Measurements from ENCODE around the gene KHDRBS1.
"Not testable (repeated sequence)": the region's sequence is repeated elsewhere in the genome, so short reads cannot be mapped to it uniquely, and the experiment has no call there.

KHDRBS1 gene

GRCh38 chr1:32014199-32014947 lies 705 bp downstream of the KHDRBS1 start:
- H3K4me3 ChIP-seq (ENCODE audit: low read depth, low read length), result peak overlapping the region; percentile 97
- TF ChIP-seq CTCF (IDR thresholded peaks at IDR 0.05; ENCODE audit: low read depth, low read length), result no peak

DNA sequence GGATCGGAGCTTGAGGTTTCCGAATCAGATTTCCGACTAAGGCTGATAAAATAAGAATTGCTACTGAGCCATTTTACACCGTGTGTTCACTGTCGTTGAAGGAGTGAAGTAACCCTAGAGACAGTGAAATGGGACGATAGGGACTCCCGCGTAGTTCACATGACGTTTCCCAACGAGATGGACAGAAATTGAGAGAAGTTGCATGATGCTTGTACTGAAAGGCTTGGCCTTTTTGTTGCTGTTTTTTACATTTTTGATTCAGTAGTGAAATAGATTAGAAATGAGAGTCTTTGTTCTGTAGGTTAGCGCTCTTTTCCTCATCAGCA lies 1.2 kb downstream of the KHDRBS1 start:
- peak overlapping the region; percentile 97 for H3K4me3 ChIP-seq (ENCODE audit: low read depth, low read length)
- no peak for TF ChIP-seq CTCF (IDR thresholded peaks at IDR 0.05; ENCODE audit: low read depth, low read length)

GRCh38 chr1:32020339-32020738 lies 6.7 kb downstream of the KHDRBS1 start:
- no peak overlapping the region for H3K4me3 ChIP-seq (ENCODE audit: low read depth, low read length)
- no peak for TF ChIP-seq CTCF (IDR thresholded peaks at IDR 0.05; ENCODE audit: low read depth, low read length)

- not testable (repeated sequence) for H3K4me3 ChIP-seq (ENCODE audit: low read depth, low read length)
Measured at GRCh38 chr1:32021574-32022018, 7.9 kb downstream of the KHDRBS1 start.

- no peak overlapping the region for H3K4me3 ChIP-seq (ENCODE audit: low read depth, low read length)
- TF ChIP-seq CTCF (IDR thresholded peaks at IDR 0.05; ENCODE audit: low read depth, low read length), result no peak
Measured at GRCh38 chr1:32023351-32023750, 9.7 kb downstream of the KHDRBS1 start.

DNA sequence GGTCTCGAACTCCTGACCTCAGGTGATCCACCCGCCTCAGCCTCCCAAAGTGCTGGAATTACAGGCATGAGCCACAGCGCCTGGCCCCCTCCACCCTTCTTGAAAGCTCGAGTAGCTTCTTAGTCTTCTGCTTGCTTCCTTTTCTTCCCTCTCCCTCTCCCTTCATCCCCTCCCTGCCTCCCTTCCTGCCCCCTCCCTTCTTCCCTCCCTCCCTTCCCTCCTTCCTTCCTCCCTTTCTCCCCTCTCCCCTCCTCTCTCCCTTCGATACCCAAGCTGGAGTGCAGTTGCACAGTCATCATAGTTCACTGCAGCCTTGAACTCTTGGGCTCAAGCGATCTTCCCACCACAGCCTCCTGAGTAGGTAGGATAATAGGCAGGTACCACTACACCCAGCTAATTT lies 11.8 kb downstream of the KHDRBS1 start:
- TF ChIP-seq CTCF (IDR thresholded peaks at IDR 0.05; ENCODE audit: low read depth, low read length), result no peak

DNA sequence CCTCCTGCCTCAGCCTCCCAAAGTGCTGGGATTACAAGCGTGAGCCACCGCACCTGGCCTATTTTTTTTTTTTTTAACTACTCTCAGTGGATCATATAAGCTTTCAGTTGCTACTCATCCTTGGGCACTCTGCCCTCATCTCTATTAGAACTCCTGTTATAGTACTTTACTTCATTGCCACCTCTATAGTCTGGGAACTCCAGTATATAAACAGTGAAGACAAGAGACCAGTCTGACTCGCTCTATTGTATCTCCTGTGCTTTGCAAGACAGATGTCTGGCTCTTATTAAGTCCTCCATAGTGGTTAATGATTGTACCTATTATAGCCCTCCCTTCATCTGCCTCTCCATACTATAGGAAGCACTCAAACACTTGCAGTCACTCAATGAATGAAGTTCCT lies 15.1 kb downstream of the KHDRBS1 start:
- no peak for TF ChIP-seq CTCF (IDR thresholded peaks at IDR 0.05; ENCODE audit: low read depth, low read length)
- no peak overlapping the region for H3K4me3 ChIP-seq (ENCODE audit: low read depth, low read length)

More for the DNA sequence above, 11.8 kb downstream of the KHDRBS1 start:
- no peak overlapping the region for H3K4me3 ChIP-seq (ENCODE audit: low read depth, low read length)

All from WI38 (cell line).